Measurements from ENCODE around the gene PRKAR2A.
A peak's percentile ranks its signal among the peaks of the same experiment; 100 is the strongest.
"Not testable (repeated sequence)": the region's sequence is repeated elsewhere in the genome, so short reads cannot be mapped to it uniquely, and the experiment has no call there.

The PRKAR2A gene

DNA sequence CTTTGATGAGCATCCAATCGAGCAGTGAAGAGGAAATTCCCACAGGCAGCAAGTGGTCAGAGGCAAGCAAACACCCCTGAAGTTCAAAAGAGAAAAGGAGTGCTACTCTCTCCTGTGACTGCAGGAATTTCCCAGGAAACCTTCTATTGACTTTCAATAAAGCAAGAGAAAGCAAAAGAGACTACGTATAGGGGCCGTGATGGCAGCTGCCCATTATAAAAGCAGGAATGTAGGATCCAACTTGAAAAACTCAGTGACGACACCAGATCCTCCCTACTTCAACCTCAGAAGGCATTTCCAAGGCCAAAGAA lies 77.5 kb downstream of the PRKAR2A start:
- DNase-seq = no peak

DNA sequence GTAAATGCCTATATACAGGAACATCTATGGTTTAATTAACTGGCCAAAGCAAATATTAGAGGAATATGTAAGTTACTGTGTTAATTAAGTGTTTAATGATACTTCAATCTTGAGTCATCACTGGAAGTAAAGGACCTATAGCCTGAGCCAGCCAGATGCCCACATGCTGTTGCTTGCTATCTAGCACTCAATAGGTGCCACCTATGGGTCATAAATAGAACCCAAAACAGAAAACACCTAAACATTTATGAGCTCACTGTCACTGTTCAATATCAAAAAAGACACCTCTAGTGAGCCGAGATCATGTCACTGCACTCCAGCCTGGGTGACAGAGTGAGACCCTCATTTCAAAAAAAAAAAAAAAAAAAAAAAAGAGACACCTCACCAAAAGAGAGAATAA lies 82.3 kb downstream of the PRKAR2A start:
- DNase-seq = no peak

DNA sequence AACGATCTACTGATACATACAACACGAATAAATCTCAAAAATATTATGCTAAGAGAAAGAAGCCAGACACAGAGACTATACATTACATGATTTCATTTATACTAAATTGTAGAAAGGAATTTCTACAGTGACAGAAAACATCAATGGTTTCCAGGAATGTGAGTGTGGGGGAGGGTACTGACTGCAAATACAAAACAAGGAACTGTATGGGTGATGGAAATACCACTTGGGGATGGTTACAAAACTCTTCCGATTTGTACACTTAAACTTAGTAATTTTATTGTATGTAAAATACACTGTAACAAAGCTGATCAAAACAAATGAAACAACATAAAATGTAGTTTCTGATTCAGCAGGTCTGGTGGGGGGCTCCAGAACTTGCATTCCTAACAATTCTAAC lies 84.9 kb downstream of the PRKAR2A start:
- DNase-seq = no peak

DNA sequence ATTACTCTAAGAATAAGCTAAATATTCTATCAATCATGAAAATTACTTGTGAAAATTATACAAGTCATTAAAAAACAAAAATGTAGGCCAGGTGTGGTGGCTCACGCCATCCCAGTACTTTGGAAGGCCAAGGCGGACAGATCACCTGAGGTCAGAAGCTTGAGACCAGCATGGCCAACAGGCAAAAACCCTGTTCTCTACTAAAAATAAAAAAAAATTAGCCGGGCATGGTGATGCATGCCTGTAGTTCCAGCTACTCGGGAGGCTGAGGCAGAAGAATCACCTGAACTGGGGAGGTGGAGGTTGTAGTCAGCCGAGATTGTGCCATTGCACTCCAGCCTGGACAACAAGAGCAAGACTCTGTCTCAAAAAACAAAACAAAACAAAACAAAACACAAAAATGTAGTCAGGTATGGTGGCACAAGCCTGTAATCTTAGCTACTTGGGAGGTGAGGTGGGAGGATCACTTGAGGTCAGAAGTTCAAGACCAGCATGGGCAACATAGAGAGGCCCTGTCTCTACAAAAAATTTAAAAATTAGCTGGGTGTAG lies 87.6 kb downstream of the PRKAR2A start:
- not testable (repeated sequence) for DNase-seq

DNA sequence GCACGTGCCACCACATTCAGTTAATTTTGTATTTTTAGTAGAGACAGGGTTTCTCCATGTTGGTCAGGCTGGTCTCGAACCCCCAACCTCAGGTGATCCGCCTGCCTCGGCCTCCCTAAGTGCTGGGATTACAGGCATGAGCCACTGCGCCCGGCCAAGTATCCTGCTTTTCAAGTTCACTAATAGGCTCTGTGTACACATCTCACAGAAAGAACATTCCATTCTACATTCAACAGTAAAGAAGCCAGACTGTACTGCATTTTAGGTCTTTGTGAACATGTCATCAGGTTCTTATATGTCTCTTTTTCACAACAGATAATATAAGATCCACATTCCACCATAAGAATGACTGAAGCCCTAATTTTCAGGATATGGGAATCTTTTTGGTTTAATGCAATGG lies 88.1 kb downstream of the PRKAR2A start:
- DNase-seq = not testable (repeated sequence)

DNA sequence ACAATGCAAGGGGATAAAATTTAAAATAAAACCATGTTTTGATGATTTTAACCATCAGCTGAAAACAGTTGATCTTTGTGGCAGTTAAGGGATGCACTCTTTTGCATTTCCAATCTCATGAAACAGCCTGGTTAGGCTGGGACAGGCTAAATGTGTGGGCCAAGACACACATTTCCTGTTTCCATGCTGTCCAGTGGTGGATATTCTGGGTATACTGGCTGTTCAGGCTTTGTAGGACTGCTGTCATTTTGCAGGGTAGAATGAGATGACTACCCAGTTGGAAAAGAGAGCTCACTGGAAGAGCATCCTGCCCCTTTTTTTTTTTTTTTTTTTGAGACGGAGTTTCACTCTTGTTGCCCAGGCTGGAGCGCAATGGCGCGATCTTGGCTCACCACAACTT lies 88.6 kb downstream of the PRKAR2A start:
- DNase-seq = no peak

DNA sequence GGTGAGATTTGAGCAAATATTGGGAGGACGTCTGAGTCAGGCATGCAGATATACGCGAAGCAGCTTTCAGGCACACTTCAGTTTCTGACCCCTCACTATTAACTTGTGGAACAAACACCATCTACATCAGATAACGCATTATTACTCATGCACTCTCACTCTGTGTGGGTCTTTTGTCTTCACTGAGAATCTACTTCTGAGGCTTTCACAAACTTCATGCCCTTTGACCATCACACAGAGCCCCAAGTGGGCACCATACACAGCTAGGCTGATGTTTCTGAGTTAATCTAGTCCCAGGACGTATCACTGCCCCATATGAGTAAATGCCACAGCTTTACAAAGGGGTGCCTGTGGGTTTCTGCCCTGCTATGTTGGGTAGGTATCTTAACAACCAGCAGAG lies 91.0 kb downstream of the PRKAR2A start:
- DNase-seq = no peak

DNA sequence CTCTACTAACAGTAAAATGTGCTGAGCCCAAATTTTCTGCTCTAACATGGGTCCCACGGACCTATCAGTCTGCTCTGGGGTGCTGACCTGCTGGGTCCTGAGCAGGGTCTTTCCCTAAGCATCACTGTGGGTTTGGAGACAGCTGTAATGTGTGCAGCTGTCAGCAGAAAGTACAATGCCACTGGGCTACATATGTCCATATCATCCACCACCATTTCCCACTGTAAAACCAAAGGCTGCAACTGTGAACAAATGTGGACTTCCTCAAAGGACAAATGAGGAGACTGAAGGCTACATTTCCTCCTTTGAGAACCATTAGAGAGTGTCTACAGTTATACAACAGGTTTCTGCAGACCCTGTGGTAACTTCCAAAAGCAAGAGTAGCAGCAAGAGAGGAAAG lies 96.8 kb downstream of the PRKAR2A start:
- DNase-seq = no peak

DNA sequence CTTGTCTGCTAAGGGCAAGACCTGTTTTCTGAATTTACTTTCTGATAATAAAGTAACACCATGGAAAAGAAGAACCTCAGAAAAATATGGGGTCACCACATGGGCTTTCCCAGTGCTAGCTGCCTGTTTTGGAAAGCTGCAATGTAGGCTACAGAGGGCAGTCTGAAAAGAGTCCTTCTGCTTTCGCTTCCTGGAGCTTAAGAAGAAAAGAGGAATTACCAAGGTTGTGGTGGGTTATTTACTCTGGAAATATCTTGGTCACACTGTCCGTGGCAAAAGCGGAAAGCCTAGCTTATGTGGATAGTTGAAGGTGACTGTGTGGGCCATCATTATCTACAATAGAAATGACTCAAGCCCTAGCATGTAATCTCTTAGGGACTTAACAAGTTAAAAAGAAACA lies 98.9 kb downstream of the PRKAR2A start:
- no peak for DNase-seq

DNA sequence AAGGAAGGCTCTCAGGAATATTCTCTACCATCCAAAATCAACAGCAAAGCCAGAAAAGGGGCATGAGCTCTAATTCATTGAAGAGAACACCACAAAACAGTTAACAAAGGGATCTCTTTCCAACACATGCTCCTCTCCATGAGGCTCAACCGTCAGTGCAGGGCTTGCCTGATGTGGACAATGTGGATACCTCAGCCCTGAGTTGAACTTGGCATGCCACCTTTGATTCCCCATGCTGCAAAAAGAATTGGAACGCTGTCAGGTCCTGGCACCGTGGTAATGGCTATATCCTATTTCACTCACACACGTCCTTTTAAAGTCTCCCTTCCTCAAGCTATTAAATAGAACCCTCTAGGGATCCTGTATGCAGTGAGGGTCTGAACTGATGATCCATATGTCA lies 100.0 kb downstream of the PRKAR2A start:
- DNase-seq = peak; percentile 27

DNA sequence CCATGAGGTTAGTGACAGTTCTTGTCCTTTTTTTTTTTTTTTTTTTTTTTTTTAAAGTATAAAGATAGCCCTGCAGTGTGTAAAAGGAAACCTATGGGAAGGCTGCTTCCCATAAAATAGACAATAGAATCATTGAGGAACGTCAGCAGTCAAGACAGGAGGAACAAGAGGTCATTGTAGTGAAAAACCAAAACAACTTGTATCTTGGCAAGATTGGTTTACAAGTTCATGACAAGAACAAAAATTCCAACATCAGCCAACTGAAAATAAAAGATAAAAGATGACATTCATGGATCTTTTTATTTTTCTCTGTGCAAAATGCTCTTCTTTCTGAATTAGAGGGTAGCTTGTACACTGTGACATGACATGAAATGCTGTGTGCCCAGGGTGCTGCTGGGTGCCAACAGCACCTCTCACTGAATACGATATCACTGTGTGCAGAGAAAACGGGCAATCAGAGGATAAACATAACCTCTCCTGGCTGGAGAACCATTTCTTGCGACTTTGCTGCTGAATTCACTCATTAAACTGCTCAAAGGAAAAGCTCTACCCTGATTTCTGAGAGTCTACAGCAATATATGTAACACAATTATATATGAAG lies 100.6 kb downstream of the PRKAR2A start:
- no peak for DNase-seq

DNA sequence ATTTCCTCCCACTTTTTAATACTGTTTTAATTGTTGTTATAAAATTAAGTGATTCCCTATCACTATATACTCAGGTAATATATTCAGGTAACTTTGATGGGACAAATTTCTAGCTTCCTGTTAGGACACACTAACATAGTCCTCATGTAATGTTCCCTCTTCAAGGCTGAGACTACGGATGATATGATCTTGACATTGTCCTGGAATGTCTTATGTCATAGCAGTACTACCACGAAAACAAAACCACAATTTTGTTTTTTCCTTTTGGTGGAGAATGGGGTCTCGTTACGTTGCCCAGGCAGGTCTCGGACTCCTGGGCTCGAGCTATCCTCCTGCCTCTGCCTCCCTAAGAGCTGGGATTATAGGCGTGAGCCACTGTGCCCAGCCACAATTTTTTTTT lies 103.9 kb downstream of the PRKAR2A start:
- no peak for DNase-seq

DNA sequence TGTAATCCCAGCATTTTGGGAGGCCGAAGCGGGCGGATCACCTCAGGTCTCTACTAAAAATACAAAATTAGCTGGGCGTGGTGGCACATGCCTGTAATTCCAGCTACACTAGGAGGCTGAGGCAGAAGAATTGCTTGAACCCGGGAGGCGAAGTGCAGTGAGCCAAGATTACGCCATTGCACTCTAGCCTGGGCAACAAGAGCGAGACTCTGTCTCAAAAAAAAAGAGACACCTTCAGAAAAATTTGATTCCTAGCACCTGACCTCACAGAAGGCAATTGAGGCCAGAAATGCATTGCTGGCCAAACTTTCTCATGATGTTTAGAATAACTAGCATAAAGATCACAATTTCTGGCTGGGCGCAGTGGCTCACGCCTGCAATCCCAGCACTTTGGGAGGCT lies 106.4 kb downstream of the PRKAR2A start:
- not testable (repeated sequence) for DNase-seq

DNA sequence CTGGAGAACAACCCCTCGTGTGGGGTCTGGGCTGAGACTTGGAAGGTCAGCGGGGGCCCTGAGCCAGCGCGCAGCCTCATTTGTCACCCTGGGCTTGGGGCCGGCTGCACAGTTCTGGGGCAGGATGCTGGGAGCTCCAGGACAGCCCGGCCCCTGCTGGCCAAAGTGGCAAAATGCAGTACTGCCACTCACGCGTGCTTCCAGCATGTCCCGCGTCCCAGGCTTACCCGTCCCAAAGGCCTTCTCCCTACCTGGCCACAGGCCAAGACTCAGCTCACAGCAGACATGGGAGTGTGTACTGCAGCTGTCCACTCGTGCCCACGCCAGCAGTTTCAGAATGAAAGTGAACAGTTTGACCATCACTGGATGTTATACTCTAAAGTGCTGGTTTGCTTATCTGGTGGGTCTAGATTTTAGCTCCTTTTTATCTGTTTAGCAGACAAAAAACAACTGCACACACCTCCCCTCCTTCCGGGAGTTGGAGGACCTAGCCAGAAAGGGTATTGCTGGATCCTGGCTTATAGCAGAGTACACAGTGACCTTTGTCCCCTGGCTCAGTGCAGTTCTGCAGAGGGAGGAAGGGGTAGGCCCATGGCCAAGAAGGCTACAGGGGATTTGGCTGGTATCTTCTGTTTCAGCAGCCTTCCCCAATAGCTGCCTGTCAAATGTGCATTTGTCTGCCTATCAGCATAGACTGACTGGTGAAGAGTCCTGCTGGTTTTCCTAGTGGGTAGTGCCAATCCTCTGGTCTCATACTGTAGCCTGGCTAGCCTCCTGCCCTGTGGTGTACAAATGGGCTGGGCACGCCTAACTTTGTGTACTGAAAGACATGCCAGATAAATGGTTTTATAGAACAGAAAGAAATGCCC lies 107.5 kb downstream of the PRKAR2A start:
- no peak for DNase-seq

DNA sequence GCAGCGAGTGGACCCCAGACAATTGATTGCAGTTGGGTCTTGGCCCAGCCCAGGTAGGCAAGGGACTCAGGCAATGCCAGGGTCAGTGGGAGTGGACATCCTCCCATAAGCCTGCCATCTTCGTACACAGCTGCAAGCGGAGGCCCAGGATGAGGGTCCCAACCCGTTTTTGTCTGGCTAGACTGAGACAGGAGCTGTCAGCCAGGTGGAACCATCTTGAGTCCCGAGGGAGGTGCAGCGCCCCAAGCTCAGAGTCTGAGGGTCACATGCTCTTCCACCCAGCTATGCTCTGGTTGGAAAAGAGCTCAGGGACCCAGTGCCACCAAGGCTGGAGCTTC lies 108.1 kb downstream of the PRKAR2A start:
- no peak for DNase-seq

DNA sequence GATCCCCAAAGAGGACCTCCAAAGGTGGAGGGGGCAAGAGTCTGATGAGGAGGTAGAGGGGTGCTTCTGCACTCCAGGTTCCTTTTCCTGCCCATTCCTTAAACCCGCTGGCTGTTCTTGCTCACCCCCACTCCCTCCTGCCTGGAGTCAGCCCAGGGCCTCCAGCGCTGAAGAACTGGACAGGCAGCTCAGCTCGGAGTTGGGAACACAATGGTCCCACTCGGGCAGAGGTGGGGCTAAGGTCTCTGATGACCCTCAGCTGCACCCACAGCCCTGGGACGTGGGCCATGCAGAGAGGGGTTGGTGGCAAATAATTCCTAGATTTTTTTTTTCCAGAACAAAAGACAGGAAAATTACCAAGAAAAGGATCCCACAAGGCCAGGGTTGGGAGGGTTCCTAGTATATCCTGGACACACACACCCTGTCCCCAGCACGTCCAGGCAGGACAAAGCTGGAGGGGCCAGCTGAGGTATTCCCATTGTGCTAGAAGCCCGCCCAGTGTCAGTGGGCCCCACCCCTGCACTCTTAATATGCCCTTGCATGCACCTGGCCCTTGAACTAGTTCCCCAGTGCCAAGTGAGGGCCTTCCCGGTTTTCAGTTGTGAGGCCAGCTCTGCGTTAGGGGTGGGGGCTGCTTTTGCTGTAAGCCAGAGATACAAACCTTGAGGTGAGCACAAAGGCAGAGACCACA lies 108.6 kb downstream of the PRKAR2A start:
- DNase-seq = no peak

DNA sequence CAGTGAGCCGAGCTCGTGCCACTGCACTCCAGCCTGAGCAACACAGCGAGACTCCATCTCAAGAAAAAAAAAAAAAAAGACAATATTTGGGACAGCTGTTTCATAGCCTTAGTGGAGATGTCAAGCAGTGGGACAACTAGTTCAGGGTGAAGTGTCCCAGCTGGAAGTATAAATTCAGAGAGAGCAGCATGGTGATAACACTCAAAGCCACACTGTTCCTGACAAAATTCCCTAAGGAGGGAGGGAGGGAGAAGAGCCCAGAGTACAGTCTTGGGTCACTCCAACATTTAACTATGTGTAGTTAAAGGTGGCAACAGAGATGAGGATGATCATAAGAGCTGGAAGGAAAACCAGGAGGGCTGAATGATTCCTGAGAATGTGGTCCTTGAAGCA lies 109.5 kb downstream of the PRKAR2A start:
- no peak for DNase-seq

DNA sequence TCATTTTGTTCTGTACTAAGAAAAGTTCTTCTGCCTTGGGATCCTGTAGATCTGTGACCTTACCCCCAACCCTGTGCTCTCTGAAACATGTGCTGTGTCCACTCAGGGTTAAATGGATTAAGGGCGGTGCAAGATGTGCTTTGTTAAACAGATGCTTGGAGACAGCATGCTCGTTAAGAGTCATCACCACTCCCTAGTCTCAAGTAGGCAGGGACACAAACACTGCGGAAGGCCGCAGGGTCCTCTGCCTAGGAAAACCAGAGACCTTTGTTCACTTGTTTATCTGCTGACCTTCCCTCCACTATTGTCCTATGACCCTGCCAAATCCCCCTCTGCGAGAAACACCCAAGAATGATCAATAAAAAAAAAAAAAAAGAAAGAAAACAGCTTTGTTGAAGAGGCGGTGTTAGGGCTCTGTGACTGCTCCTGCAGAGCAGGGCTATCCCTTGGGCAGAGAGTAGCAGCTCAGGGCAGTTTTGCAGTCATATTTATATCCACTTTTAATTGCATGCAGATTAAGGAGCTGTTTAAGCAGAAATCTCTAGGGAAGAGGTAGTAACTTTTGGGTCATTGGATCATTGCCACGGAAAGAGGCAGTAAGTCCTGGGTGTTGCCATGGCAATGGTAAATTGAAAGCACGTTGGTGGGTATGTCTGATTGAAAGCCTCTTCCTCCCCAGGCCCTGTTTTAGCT lies 112.5 kb downstream of the PRKAR2A start:
- DNase-seq = not testable (repeated sequence)

DNA sequence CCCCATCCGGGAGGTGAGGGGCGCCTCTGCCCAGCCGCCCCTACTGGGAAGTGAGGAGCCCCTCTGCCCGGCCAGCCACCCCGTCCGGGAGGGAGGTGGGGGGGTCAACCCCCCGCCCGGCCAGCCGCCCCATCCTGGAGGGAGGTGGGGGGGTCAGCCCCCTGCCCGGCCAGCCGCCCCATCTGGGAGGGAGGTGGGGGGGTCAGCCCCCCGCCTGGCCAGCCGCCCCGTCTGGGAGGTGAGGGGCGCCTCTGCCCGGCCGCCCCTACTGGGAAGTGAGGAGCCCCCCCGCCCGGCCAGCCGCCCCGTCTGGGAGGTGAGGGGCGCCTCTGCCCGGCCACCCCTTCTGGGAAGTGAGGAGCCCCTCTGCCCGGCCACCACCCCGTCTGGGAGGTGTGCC lies 113.1 kb downstream of the PRKAR2A start:
- not testable (repeated sequence) for DNase-seq

DNA sequence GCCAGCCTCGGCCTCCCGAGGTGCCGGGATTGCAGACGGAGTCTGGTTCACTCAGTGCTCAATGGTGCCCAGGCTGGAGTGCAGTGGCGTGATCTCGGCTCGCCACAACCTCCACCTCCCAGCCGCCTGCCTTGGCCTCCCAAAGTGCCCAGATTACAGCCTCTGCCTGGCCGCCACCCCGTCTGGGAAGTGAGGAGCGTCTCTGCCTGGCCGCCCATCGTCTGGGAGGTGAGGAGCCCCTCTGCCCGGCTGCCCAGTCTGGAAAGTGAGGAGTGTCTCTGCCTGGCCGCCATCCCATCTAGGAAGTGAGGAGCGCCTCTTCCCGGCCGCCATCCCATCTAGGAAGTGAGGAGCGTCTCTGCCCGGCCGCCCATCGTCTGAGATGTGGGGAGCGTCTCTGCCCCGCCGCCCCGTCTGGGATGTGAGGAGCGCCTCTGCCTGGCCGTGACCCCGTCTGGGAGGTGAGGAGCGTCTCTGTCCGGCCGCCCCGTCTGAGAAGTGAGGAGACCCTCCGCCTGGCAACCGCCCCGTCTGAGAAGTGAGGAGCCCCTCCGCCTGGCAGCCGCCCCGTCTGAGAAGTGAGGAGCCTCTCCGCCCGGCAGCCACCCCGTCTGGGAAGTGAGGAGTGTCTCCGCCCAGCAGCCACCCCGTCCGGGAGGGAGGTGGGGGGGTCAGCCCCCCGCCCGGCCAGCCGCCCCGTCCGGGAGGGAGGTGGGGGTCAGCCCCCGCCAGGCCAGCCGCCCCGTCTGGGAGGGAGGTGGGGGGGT lies 113.7 kb downstream of the PRKAR2A start:
- not testable (repeated sequence) for DNase-seq

DNA sequence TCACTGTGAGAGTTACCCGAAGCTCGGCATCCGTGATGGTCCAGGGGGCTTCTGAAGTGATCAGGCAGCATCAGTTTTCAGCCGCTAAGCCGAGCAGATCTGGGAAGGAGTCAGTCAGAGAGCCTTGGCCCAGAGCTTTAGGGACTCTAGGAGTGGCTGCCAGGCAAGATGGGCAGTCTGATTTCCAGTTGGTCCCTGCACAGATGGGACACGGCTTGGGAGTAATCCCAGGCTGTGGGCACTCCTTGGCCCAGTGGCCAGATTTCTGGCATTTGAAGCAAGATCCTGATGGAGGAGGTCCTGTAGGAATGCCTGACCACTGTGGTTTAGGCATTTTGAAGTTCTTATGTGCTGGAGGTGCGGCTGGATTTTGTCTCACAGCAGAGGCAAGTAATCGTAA lies 120.2 kb downstream of the PRKAR2A start:
- DNase-seq = no peak

DNA sequence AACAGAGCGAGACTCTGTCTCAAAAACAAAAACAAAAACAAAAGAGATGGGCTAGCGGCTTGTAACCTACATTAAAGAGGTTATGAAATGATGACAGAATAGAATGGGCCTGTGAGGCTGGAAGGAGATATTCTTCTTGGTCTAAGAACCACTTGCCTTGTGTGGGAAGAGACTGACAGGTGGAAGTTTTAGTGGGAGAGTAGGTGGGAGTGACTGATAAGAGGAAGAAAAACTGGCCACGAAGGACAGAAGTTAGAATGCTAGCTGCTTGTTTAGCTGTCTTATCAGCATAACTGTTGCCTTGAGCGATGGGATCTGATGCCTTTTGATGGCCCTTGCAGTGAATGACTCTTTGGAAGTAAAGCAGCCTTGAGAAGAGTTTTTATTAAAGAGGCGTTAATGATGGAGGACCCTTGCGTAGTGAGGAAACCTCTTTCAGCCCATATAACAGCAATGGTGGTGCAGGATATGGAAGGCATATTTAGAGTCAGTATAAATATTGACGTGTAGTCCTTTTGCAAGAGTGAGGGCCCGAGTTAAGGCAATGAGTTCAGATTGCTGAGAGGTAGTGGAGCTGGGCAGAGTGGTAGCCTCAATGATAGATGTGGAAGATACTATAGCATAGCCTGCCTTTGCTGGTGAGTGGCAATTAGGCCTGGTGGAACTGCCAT lies 122.4 kb downstream of the PRKAR2A start:
- DNase-seq = not testable (repeated sequence)
